DND-41 (cell line): Measurements from ENCODE around the gene OPCML.

Experiments
- CTCF ChIP-seq: IDR thresholded peaks from 2 replicates; pipeline ENCODE4 v1.5.1; 2012; ENCODE audit warnings: borderline replicate concordance, low read length, moderate library complexity, mild to moderate bottlenecking; ENCODE audit not compliant: poor library complexity, severe bottlenecking; ENCODE audit errors: extremely low read depth
- EZH2 ChIP-seq: IDR thresholded peaks from 3 replicates; pipeline ENCODE4 v1.6.1; 2012; ENCODE audit warnings: borderline replicate concordance, low read depth, mild to moderate bottlenecking, moderate library complexity, low read length, inconsistent platforms; ENCODE audit not compliant: severe bottlenecking

GRCh38 chr11:132728026-132728425, 804.3 kb downstream of the OPCML start:
- no peak for TF ChIP-seq CTCF
- no peak for TF ChIP-seq EZH2
